ENCODE data around the gene GATB. TPM values are rescaled to one million over a fixed set of nuclear protein-coding genes. Genes with fewer than 3 reads are reported as not detected.

Gene GATB, protein sequence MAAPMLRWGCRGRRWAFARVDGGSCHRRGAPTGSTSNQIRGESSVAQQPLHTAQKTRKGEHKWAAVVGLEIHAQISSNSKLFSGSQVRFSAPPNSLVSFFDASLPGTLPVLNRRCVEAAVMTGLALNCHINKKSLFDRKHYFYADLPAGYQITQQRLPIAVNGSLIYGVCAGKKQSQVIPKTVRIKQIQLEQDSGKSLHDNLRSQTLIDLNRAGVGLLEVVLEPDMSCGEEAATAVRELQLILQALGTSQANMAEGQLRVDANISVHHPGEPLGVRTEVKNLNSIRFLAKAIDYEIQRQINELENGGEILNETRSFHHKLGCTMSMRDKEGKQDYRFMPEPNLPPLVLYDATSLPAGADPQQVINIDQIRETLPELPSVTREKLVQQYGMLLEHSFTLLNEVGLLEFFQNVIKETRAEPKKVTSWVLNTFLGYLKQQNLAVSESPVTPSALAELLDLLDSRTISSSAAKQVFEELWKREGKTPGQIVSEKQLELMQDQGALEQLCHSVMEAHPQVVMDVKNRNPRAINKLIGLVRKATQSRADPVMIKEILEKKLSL
- total RNA-seq, result 18.7 TPM

DNA sequence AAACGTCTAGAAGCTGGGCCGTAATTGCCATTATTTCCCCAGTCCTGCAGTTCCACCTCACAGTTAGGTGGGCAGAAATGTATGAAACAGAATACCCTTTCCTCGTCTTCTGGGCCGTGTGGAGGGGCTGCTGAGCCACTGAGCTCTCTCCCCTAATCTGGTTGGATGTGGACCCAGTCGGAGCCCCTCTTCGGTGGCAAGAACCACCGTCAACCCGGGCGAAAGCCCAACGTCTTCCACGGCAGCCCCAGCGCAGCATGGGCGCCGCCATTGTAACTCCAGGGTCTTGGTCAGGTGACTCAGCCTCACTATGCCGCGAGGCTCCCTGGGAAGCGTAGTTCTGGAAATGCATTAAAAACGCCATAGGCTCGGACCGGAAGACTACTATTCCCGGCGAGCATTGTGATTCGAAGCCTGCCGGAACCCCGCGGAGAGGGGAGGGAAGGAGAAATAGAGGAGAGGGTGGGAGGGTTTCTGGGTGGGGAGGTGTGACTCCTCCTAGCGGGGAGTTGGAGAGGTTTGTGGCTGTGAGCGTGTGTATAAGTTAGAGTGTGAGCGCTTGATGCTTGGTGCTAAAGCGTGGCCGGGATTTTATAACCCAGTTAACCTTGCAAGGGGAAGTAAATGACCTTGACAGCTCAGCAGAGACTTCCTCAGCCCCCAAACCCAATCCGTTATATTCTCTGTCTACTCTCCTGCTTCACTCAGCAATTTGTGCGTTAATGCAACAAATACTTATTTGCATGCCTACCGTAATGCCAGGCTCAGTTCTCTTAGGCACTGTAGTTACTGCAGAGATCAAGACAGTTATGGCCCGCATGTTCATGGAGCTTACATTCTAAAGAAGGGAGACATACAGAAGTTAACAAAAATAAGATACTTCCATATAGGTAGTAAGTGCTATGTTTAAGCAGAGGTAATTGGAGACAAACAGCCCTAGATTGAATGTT lies at the start of gene GATB:
TSS of gene GATB (minus strand) at position 296 of the 950 bp plus-strand sequence. CDS start at position 271, 25 bp downstream.

